Peyer's patch (tissue), 4 donors: ENCODE data around the gene C1orf210.

ENCODE experiments used
- CTCF ChIP-seq, 6 experiments: fragments of 450-650 bp in 4 of 6; fragments of 200-600 bp in 2 of 6; sonication (generic) in 1 of 6; IDR thresholded peaks; one replicate each; pipeline ENCODE4 v1.5.1; 2017 to 2019; ENCODE audit warnings: antibody characterized with exemption in 6 of 6, mild to moderate bottlenecking in 3 of 6, moderate library complexity in 1 of 6
- POLR2A ChIP-seq, 2 donors: fragments of 450-650 bp; IDR thresholded peaks; one replicate each; pipeline ENCODE4 v1.5.1; 2017; ENCODE audit warnings: antibody characterized with exemption in 2 of 2, mild to moderate bottlenecking in 2 of 2, moderate library complexity in 2 of 2

DNA sequence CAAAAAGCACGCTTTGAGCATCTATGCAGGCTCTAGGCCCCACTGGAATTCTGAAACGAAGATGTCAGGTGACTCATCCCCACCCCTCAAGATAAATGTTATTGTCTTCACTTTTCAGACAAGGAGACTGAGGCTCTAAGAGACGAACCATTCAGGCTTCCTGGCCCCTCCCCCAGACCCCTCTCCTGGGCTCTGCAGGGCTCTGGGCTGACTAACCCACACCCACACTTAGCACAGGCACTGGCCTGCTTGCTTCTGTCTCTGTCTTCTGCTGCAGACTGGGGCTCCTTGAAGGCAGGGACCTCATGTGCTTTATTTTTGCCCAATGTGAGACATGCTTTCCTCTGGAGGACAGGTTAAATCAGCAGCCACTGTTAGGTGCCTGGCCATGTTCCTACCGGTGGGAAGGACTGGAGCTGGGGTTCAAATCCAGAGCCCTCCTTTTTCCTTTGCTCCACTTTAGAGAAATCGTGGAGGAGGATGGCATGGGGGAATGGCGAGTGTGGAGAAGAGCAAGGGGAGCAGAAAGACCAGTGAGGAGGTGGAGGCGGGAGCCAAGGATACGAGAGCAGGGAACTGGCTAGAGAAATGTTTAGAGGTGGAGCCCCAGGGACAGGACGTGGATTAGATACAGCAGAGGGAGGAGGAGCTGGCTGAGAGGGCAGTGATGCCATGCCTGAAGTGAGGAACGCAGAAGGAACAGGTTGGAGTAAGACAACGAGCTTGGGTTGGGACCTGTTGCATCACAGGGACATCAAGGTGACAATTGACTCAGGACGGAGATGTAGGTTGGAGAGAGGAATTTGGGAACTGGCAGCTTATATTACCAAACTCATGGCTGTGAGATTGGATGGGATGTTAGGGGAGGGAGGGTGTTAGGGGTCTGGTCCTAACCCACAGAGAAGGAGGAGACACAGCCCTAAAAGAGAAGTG lies 13.9 kb downstream of the C1orf210 start:
- TF ChIP-seq CTCF (IDR thresholded peaks at IDR 0.05), result no peak
- no peak for TF ChIP-seq POLR2A (IDR thresholded peaks at IDR 0.05)
